Endodermal cell (in vitro differentiated cells): ENCODE results near the gene LRRFIP1. TPM values are rescaled to one million over a fixed set of nuclear protein-coding genes. Genes with fewer than 3 reads are reported as not detected.

Source experiments
- DNase-seq: peaks from one replicate; pipeline ENCODE4 v3.0.0-alpha.2; 2017
- H3K27ac ChIP-seq: 2 replicates; pipeline ENCODE4 v1.5.1; 2013; ENCODE audit warnings: mild to moderate bottlenecking, low read depth, low read length, moderate library complexity
- H3K27me3 ChIP-seq: 2 replicates; pipeline ENCODE4 v1.6.1; 2013; ENCODE audit warnings: mild to moderate bottlenecking, low read length, moderate library complexity; ENCODE audit not compliant: insufficient read depth, control insufficient read depth, poor library complexity, severe bottlenecking
- H3K36me3 ChIP-seq: 2 replicates; pipeline ENCODE4 v1.7.0; 2013; ENCODE audit warnings: mild to moderate bottlenecking, low read length, moderate library complexity; ENCODE audit not compliant: control insufficient read depth, insufficient read depth
- H3K4me1 ChIP-seq: one replicate; pipeline ENCODE4 v1.7.0; 2013; ENCODE audit warnings: low read length; ENCODE audit not compliant: control insufficient read depth, insufficient read depth
- H3K4me3 ChIP-seq: 2 replicates; pipeline ENCODE4 v1.5.1; 2013; ENCODE audit warnings: mild to moderate bottlenecking, low read length, moderate library complexity
- H3K9ac ChIP-seq: 2 replicates; pipeline ENCODE4 v1.6.1; 2013; ENCODE audit warnings: mild to moderate bottlenecking, low read length, moderate library complexity; ENCODE audit not compliant: poor library complexity, severe bottlenecking; ENCODE audit errors: extremely low read depth
- H3K9me3 ChIP-seq: 2 replicates; pipeline ENCODE4 v1.6.1; 2013; ENCODE audit warnings: mild to moderate bottlenecking, low read length, moderate library complexity; ENCODE audit not compliant: control insufficient read depth
- H3K27ac Mint-ChIP-seq: 2 replicates; pipeline ENCODE4 v1.8.0; 2020; ENCODE audit warnings: mixed read lengths
- H3K27me3 Mint-ChIP-seq: 2 replicates; pipeline ENCODE4 v1.8.0; 2021; ENCODE audit warnings: mild to moderate bottlenecking, mixed read lengths; ENCODE audit not compliant: insufficient read depth
- H3K36me3 Mint-ChIP-seq: 2 replicates; pipeline ENCODE4 v1.8.0; 2020; ENCODE audit warnings: low read depth, mixed read lengths
- H3K4me1 Mint-ChIP-seq: 2 replicates; pipeline ENCODE4 v1.8.0; 2020; ENCODE audit warnings: mixed read lengths
- H3K4me3 Mint-ChIP-seq: 2 replicates; pipeline ENCODE4 v1.8.0; 2020; ENCODE audit warnings: mild to moderate bottlenecking, moderate library complexity, mixed read lengths
- H3K9me3 Mint-ChIP-seq: 2 replicates; pipeline ENCODE4 v1.8.0; 2020; ENCODE audit warnings: mild to moderate bottlenecking, mixed read lengths
- WGBS, 2 experiments: methylation state at CpG; one replicate each; pipeline versions ENCODE4 v1.1.5 to v1.1.7; 2013; ENCODE audit warnings: missing lambda C conversion rate in 2 of 2, mixed read lengths in 1 of 2; ENCODE audit not compliant: insufficient coverage in 1 of 2, insufficient read length in 1 of 2; 5-methylcytosine and 5-hydroxymethylcytosine counted together
- total RNA-seq, 2 donors: library from RNA; stranded (reverse); fragmentation: NEBNext Ultra II Directional in 1 of 2; extraction: Animal tissue kit (Norgen Biotek cat#: 25700) in 1 of 2; gene quantifications; 2 replicates in 1 of 2; 3 replicates in 1 of 2; pipeline ENCODE4 v1.2.1, GENCODE V29; 2021
- TF ChIP-seq, protein P1 (sequence below): fragments of 200-600 bp; sonication (generic); conservative IDR thresholded peaks from 2 replicates; pipeline ENCODE4 v1.5.0; 2021; ENCODE audit warnings: antibody characterized with exemption, mild to moderate bottlenecking

LRRFIP1 gene
- total RNA-seq, 2 donors from 2014 or later, result 102 to 132 TPM

GRCh38 chr2:237643582-237644380, 16.4 kb downstream of the LRRFIP1 start:
- WGBS, 2 experiments, result 93 to 95% methylated on average over 10 to 13 of the region's 14 CpGs

GRCh38 chr2:237644381-237644703, 17.0 kb downstream of the LRRFIP1 start:
- peaks cover 4% of the 10 kb centered on the region for H3K9me3 Mint-ChIP-seq
- H3K9ac ChIP-seq, result no peak overlapping the region
- peaks cover 4% of the 10 kb centered on the region for H3K9me3 ChIP-seq
- DNase-seq, result no peak
- H3K27ac Mint-ChIP-seq, result no peak overlapping the region
- TF ChIP-seq, protein P1, sequence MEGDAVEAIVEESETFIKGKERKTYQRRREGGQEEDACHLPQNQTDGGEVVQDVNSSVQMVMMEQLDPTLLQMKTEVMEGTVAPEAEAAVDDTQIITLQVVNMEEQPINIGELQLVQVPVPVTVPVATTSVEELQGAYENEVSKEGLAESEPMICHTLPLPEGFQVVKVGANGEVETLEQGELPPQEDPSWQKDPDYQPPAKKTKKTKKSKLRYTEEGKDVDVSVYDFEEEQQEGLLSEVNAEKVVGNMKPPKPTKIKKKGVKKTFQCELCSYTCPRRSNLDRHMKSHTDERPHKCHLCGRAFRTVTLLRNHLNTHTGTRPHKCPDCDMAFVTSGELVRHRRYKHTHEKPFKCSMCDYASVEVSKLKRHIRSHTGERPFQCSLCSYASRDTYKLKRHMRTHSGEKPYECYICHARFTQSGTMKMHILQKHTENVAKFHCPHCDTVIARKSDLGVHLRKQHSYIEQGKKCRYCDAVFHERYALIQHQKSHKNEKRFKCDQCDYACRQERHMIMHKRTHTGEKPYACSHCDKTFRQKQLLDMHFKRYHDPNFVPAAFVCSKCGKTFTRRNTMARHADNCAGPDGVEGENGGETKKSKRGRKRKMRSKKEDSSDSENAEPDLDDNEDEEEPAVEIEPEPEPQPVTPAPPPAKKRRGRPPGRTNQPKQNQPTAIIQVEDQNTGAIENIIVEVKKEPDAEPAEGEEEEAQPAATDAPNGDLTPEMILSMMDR, result no peak
- peaks cover 83% of the 10 kb centered on the region for H3K36me3 ChIP-seq
- no peaks in the 10 kb centered on the region for H3K27me3 ChIP-seq
- H3K36me3 Mint-ChIP-seq, result peaks cover 61% of the 10 kb centered on the region
- 93 to 96% methylated on average over 4 to 5 of the region's 5 CpGs for WGBS, 2 experiments
- no peaks in the 10 kb centered on the region for H3K27me3 Mint-ChIP-seq
- H3K4me3 ChIP-seq, result no peak overlapping the region
- no peak overlapping the region for H3K4me3 Mint-ChIP-seq
- H3K4me1 ChIP-seq, result no peaks in the 10 kb centered on the region
- peaks cover 6% of the 10 kb centered on the region for H3K4me1 Mint-ChIP-seq
- no peak overlapping the region for H3K27ac ChIP-seq

More at GRCh38 chr2:237643582-237644380, 16.4 kb downstream of the LRRFIP1 start:
- H3K27ac Mint-ChIP-seq, result no peak overlapping the region
- H3K4me1 ChIP-seq, result no peaks in the 10 kb centered on the region
- H3K4me1 Mint-ChIP-seq, result peaks cover 6% of the 10 kb centered on the region
- peaks cover 4% of the 10 kb centered on the region for H3K9me3 ChIP-seq
- H3K27me3 Mint-ChIP-seq, result no peaks in the 10 kb centered on the region
- H3K36me3 Mint-ChIP-seq, result peaks cover 65% of the 10 kb centered on the region
- no peak for DNase-seq
- no peak overlapping the region for H3K9ac ChIP-seq
- no peak overlapping the region for H3K4me3 Mint-ChIP-seq
- H3K36me3 ChIP-seq, result peaks cover 87% of the 10 kb centered on the region
- H3K9me3 Mint-ChIP-seq, result peaks cover 4% of the 10 kb centered on the region
- no peak overlapping the region for H3K27ac ChIP-seq
- no peaks in the 10 kb centered on the region for H3K27me3 ChIP-seq
- TF ChIP-seq, protein P1, result no peak
- H3K4me3 ChIP-seq, result no peak overlapping the region

DNA sequence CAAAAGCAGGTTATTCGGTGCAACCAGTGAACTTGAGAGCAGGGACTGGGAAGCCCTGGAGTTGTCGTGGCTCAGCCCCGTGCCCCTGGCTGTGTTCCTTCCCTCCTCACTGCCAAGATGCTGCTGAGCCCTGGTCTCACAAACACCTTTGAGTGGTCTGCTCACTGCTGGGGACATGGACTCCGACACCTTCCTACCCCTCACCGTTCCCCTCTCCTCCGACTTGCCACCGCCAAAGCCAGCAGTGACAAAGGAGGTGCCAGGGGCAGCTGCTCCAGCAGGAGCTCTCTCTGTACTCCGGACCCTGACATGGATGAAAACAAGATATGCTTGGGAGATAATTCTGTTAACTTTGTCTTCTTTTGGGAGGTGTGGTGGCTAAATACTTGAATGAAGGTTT, 17.9 kb downstream of the LRRFIP1 start:
- Histone ChIP-seq H3K36me3 (peaks cover 82% of the 10 kb centered on the region), H3K9me3 (peaks cover 12% of the 10 kb centered on the region), H3K4me1 (no peaks in the 10 kb centered on the region), H3K27ac (no peak overlapping the region), H3K4me3 (no peak overlapping the region), H3K9ac (no peak overlapping the region), H3K27me3 (no peaks in the 10 kb centered on the region)
- H3K27ac Mint-ChIP-seq, result peak overlapping the region; percentile 77
- H3K9me3 Mint-ChIP-seq, result peaks cover 4% of the 10 kb centered on the region
- no peak overlapping the region for H3K4me3 Mint-ChIP-seq
- no peaks in the 10 kb centered on the region for H3K27me3 Mint-ChIP-seq
- peaks cover 62% of the 10 kb centered on the region for H3K36me3 Mint-ChIP-seq
- 94% methylated on average over 8 of the region's 8 CpGs; no CpG with 5 or more reads in 1 of the 2 experiments for WGBS, 2 experiments
- no peak for DNase-seq
- TF ChIP-seq, protein P1, result no peak
- H3K4me1 Mint-ChIP-seq, result peaks cover 3% of the 10 kb centered on the region
